Smooth muscle cell (in vitro differentiated cells): ENCODE data around the gene MGLL. TPM values are rescaled to one million over a fixed set of nuclear protein-coding genes. Genes with fewer than 3 reads are reported as not detected.

ENCODE experiments used
- DNase-seq: peaks from one replicate; lab custom pipeline; 2025; ENCODE audit not compliant: unreplicated experiment; lab: John Stamatoyannopoulos, UW
- H2AFZ ChIP-seq: fragments of 200-600 bp; sonication (generic); 2 replicates; pipeline ENCODE4 v1.6.0; 2016; ENCODE audit warnings: antibody characterized with exemption, low read depth, mild to moderate bottlenecking
- H3F3A ChIP-seq: fragments of 200-600 bp; sonication (generic); 2 replicates; pipeline ENCODE4 v1.6.0; 2017; ENCODE audit warnings: antibody characterized with exemption, low read depth
- H3K27ac ChIP-seq: fragments of 200-600 bp; sonication (generic); 2 replicates; pipeline ENCODE4 v1.5.1; 2016; ENCODE audit warnings: low read depth, mild to moderate bottlenecking
- H3K27me3 ChIP-seq: fragments of 200-600 bp; sonication (generic); 2 replicates; pipeline ENCODE4 v1.6.1; 2016; ENCODE audit warnings: low read depth, mild to moderate bottlenecking
- H3K36me3 ChIP-seq: fragments of 200-600 bp; sonication (generic); 2 replicates; pipeline ENCODE4 v1.5.1; 2016; ENCODE audit warnings: low read depth
- H3K4me1 ChIP-seq: fragments of 200-600 bp; sonication (generic); 2 replicates; pipeline ENCODE4 v1.5.1; 2016; ENCODE audit warnings: low read depth
- H3K4me2 ChIP-seq: fragments of 200-600 bp; sonication (generic); 2 replicates; pipeline ENCODE4 v1.6.0; 2016; ENCODE audit warnings: mild to moderate bottlenecking
- H3K4me3 ChIP-seq: fragments of 200-600 bp; sonication (generic); 2 replicates; pipeline ENCODE4 v1.5.1; 2016; ENCODE audit warnings: mild to moderate bottlenecking
- H3K79me2 ChIP-seq: fragments of 200-600 bp; sonication (generic); 2 replicates; pipeline ENCODE4 v1.6.0; 2016; ENCODE audit warnings: low read depth, mild to moderate bottlenecking
- H3K9ac ChIP-seq: fragments of 200-600 bp; sonication (generic); 2 replicates; pipeline ENCODE4 v1.6.0; 2016; ENCODE audit warnings: low read depth
- H3K9me3 ChIP-seq: fragments of 200-600 bp; sonication (generic); replicated peaks from 2 replicates; pipeline ENCODE4 v1.5.1; 2016; ENCODE audit warnings: low read depth
- H4K20me1 ChIP-seq: fragments of 200-600 bp; sonication (generic); 2 replicates; pipeline ENCODE4 v1.6.0; 2016; ENCODE audit warnings: low read depth
- CTCF ChIP-seq: fragments of 200-600 bp; sonication (generic); IDR thresholded peaks from 2 replicates; pipeline ENCODE4 v1.5.1; 2017; ENCODE audit warnings: borderline replicate concordance, mild to moderate bottlenecking, antibody characterized with exemption; ENCODE audit not compliant: insufficient read depth, poor library complexity, severe bottlenecking
- WGBS: methylation state at CpG from one replicate; pipeline ENCODE4 v1.1.7; 2016; ENCODE audit warnings: low lambda C conversion rate; 5-methylcytosine and 5-hydroxymethylcytosine counted together
- polyA plus RNA-seq: library from polyadenylated mRNA; unstranded; fragments of >200 nt; fragmentation: Nextera tagmentation; extraction: Ambion mirVana; gene quantifications from 2 replicates; pipeline ENCODE4 v1.2.1, GENCODE V29; 2016
- total RNA-seq: library from RNA; depleted of rRNA; stranded (reverse); fragments of >200 nt; gene quantifications from 2 replicates; pipeline ENCODE4 v1.2.3, GENCODE V29; 2014

Gene MGLL
- total and polyA plus RNA-seq, 2 experiments from 2014 or later: 13.6 to 22.5 TPM

- Histone ChIP-seq H3K9ac (no peak overlapping the region), H3K4me2 (no peak overlapping the region), H4K20me1 (no peaks in the 10 kb centered on the region), H2AFZ (no peak overlapping the region), H3K4me3 (no peak overlapping the region), H3K36me3 (no peaks in the 10 kb centered on the region), H3K9me3 (no peaks in the 10 kb centered on the region), H3F3A (peaks cover 4% of the 10 kb centered on the region), H3K79me2 (no peaks in the 10 kb centered on the region), H3K27ac (no peak overlapping the region), H3K4me1 (peaks cover 6% of the 10 kb centered on the region), H3K27me3 (no peaks in the 10 kb centered on the region)
- WGBS: 90% methylated on average over 9 of the region's 9 CpGs
- TF ChIP-seq CTCF: no peak
- no peak for DNase-seq
These were observed 3.2 kb downstream of the MGLL start for GRCh38 chr3:127819086-127819485.

- peak overlapping the region; percentile 78 for H3K27ac ChIP-seq
- no peak overlapping the region for H3K4me3 ChIP-seq
- no peaks in the 10 kb centered on the region for H3F3A ChIP-seq
- no peaks in the 10 kb centered on the region for H3K79me2 ChIP-seq
- 68% methylated on average over 5 of the region's 5 CpGs for WGBS
- no peak overlapping the region for H3K4me2 ChIP-seq
- TF ChIP-seq CTCF: no peak
- H3K36me3 ChIP-seq: no peaks in the 10 kb centered on the region
- H3K9ac ChIP-seq: peak overlapping the region; percentile 58
- no peak for DNase-seq
- H3K4me1 ChIP-seq: peaks cover 6% of the 10 kb centered on the region
- H2AFZ ChIP-seq: no peak overlapping the region
- H3K27me3 ChIP-seq: no peaks in the 10 kb centered on the region
- no peaks in the 10 kb centered on the region for H4K20me1 ChIP-seq
- no peaks in the 10 kb centered on the region for H3K9me3 ChIP-seq
These were observed 4.9 kb downstream of the MGLL start for GRCh38 chr3:127817406-127817841.

- Histone ChIP-seq H3K9me3 (no peaks in the 10 kb centered on the region), H3K27ac (peak overlapping the region; percentile 78), H3K79me2 (no peaks in the 10 kb centered on the region), H3K4me3 (no peak overlapping the region), H3K9ac (peak overlapping the region; percentile 44), H2AFZ (no peak overlapping the region), H3K4me1 (peaks cover 6% of the 10 kb centered on the region), H4K20me1 (no peaks in the 10 kb centered on the region), H3K4me2 (no peak overlapping the region), H3K36me3 (no peaks in the 10 kb centered on the region), H3K27me3 (no peaks in the 10 kb centered on the region), H3F3A (no peaks in the 10 kb centered on the region)
- DNase-seq: no peak
- TF ChIP-seq CTCF: no peak
- WGBS: 86% methylated on average over 11 of the region's 11 CpGs
These were observed 5.4 kb downstream of the MGLL start for GRCh38 chr3:127816783-127817405.
